Stimulated activated CD8-positive, alpha-beta memory T cell treated with anti-CD3 and anti-CD28 coated beads, Interleukin-2, amount 100 ng/mL, for 1 hour (primary cell): ENCODE measurements around the gene FTCDNL1.
A peak's percentile ranks its signal among the peaks of the same experiment; 100 is the strongest.

ENCODE experiments used
- DNase-seq, 2 donors: peaks; one replicate each; pipeline ENCODE4 v3.0.0-alpha.2; 2020; ENCODE audit warnings: low read depth in 2 of 2

FTCDNL1 gene

GRCh38 chr2:199742884-199743283, 108.1 kb downstream of the FTCDNL1 start:
- no peak for DNase-seq

GRCh38 chr2:199740111-199740428, 110.9 kb downstream of the FTCDNL1 start:
- DNase-seq: no peak

DNA sequence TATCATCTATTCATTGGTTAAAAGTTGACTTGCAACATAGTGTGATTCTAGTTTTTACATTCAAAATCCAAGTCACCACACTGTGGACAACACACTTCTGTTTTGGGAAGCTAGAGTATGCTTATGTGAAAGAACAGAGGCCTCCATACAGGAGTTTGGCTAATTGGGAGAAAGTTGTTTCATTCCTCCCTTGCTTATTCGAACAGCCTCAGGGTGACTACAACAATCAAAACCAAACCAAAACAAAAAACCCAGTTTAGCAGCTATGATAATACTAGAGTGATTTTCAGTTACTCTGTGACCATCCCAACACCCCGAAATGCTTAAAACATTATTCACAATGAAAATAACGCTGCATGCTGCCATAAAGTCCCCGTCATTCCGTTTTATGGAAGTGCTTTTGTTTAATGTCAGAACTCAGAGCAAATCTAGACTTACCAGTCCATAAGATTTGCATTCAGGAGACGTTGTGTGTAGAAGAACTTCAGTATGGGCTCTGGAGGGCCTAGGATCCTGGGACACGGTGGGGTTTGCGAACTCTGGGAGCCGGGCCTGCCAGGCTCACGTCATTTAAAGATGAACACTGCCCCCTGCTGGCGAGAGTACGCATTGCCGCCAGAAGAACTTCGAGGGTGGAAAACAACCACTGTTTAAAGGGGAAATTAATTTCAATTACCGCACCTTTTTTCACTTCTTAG, 111.4 kb downstream of the FTCDNL1 start:
- peak; percentile 27 to 41 for DNase-seq

DNA sequence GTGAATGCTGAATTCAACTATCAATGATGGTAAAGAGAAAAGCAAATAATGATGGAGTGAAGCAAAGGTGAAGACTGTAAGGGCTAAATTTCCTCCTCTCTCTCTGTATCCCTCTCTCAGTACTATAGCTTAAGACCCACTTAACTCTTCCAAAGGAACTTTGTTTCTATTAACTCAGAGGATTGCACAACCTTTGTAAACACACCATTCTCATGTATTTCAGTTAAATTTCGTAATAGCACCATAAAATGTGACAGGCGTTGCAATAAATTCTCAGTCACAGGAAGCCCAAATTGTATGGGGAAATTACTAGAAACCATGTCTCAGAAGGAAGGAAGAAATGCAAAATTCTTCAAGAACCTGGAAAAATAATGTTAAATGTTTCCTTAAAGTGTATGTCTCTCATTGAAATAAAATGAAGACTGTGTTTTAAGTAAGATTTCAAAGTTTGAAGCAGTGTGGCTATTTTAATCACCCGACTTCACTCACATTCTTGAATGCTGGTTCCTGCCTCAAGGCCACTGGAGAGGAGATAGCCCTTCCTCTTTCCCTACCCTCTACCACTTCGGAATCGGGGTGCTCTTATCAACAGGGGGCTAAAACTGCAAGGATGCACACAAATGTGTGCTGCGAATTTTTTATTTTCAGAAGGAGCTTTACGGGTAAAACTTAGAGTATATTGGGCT, 112.1 kb downstream of the FTCDNL1 start:
- no peak for DNase-seq

GRCh38 chr2:199734651-199735050, 116.3 kb downstream of the FTCDNL1 start:
- no peak for DNase-seq

DNA sequence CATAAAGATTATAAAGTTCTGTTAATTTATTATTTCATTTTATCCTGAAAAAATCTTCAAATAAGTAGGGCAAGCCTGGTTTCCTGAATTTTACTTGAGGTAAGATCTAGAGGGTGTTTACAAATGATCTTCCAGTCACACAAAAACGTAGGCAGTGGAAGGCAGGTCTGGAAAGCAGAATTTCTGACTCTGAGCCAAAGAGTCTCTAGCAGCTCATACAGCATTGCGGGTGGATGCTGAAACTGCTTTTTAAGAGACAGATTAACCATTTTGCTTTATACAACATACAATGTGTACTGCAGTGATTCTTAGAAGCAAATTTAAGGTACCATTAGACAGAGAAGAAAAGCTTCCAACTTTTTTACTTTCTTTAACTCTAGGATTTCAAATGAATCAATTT, 117.0 kb downstream of the FTCDNL1 start:
- no peak for DNase-seq

DNA sequence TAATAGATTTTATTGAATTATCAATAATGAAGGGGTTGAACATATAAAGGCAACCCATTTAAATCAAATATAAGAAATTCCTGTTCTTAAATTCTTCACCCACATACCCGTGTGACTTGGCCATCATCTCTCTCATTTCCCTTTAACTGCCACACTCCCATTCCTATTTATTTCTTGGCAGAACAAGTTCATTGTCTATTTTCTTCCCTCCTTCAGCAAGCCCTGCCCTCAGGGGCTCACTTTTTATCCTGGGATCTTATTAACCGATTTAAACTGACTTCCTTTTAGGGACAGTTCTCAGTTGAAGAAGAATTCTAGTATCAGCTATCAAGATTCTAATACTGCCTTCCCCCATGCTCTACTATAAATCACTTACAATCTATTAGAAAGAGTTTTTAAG, 123.2 kb downstream of the FTCDNL1 start:
- DNase-seq: no peak

DNA sequence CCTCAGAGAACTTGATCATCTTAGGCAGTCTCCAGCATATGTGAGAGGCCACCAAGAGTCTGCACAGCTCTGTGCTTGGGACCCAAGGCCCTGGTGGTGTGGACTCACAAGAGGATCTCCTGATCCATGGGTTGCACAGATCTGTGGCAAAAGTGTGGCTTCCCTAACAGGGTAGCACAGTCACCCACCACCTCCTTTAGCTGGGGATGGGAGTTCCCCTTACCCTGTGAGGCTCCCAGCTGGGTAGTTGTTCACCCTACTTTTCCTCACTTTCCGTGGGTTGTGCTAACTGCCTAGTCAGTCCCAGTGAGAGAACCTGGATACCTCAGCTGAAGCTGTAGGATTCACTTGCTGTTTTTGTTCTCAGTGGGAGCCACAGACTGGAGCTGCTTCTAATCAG, 123.7 kb downstream of the FTCDNL1 start:
- DNase-seq: no peak

GRCh38 chr2:199718074-199718473, 132.9 kb downstream of the FTCDNL1 start:
- no peak for DNase-seq

GRCh38 chr2:199717587-199717907, 133.4 kb downstream of the FTCDNL1 start:
- DNase-seq: no peak

DNA sequence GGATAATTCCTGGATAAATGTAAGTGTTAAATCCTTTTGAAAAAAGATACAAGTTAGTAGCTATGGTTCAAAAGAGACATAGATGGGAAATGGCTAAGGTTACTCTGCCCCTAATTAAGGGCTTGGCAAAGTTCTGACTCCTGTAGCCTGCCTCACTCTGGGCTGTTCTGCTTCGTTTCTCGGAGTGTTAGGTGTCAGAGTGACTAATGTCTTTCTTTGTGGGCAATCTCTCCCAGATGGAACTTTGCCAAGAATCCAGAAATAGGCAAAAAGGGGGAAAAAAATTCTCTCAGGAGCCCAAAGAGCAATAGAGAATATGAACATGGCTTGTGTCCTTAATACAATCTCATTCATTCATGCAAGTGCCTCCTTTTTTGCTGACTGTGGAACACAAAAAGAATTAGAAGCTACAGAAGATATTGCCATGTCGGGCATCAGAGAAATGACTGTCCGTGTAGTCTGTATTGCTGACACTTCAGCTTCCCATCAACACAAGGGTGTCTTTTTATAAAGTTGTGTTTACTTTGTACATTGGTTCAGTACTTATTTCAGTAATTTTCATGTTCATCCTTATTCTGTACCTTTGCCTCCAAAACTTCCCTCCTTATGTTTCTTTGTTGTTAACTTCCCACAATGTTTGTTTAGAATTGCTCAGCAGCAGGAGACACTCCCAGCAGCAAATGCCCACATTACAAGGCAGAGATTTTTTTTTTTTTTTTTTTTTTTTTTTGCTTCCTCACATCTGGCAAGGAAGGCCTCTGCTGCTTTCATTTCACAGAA, 134.0 kb downstream of the FTCDNL1 start:
- DNase-seq: no peak

DNA sequence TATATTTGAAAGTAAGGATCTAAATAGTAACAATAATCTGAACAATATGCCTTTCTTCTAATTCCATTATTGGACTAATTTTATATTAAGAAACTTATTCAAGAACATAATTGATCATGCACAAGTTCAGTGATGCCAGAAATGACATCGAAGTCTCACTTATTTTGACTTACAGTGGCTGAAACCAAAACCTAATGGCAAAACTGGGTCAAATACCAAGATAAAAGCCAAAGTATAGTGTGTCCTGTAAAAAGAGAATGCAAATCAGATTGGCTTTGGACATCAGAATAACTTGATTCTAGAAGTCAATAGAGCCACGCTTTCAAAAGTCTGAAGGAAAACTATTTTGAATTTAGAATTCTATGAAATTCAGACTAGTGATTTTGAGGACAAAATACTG, 137.2 kb downstream of the FTCDNL1 start:
- no peak for DNase-seq

- DNase-seq: no peak
Observed at GRCh38 chr2:199710551-199710950, 140.4 kb downstream of the FTCDNL1 start.
